GM19467 (cell line): ENCODE measurements around the gene COL26A1.
"Not testable (repeated sequence)": the region's sequence is repeated elsewhere in the genome, so short reads cannot be mapped to it uniquely, and the experiment has no call there.

Experiments
- ATAC-seq: cut with Tn5 transposase; IDR thresholded peaks from one replicate; pipeline ENCODE4 v1.9.1; 2021; ENCODE audit warnings: mild to moderate bottlenecking, moderate library complexity; ENCODE audit not compliant: unreplicated experiment

COL26A1 gene

GRCh38 chr7:101362334-101363195, at the start of gene COL26A1:
Gene COL26A1 (plus strand): TSS chr7:101362875. CDS start chr7:101363033, 158 bp downstream.
- no peak for ATAC-seq

- no peak for ATAC-seq
These were observed 47.3 kb upstream of the COL26A1 start for GRCh38 chr7:101315336-101315735.

- ATAC-seq: no peak
These were observed 43.3 kb upstream of the COL26A1 start for GRCh38 chr7:101319401-101319800.

GRCh38 chr7:101321491-101322401, 40.9 kb upstream of the COL26A1 start, which contains the start of gene IFT22:
Gene IFT22 (minus strand): TSS chr7:101321812. CDS start chr7:101321709, 103 bp downstream.
- ATAC-seq: peak; percentile 97

- ATAC-seq: no peak
These were observed 34.5 kb upstream of the COL26A1 start for GRCh38 chr7:101328159-101328558.

GRCh38 chr7:101330011-101330484, 32.6 kb upstream of the COL26A1 start:
- no peak for ATAC-seq

GRCh38 chr7:101332026-101332425, 30.6 kb upstream of the COL26A1 start:
- no peak for ATAC-seq

- ATAC-seq: no peak
These were observed 28.8 kb upstream of the COL26A1 start for GRCh38 chr7:101333912-101334311.

- no peak for ATAC-seq
These were observed 22.3 kb upstream of the COL26A1 start for GRCh38 chr7:101340379-101340778.

GRCh38 chr7:101342892-101343291, 19.8 kb upstream of the COL26A1 start:
- no peak for ATAC-seq

GRCh38 chr7:101347477-101347876, 15.2 kb upstream of the COL26A1 start:
- no peak for ATAC-seq

- not testable (repeated sequence) for ATAC-seq
These were observed 14.1 kb upstream of the COL26A1 start for GRCh38 chr7:101348456-101349067.

GRCh38 chr7:101349300-101349699, 13.4 kb upstream of the COL26A1 start:
- ATAC-seq: not testable (repeated sequence)

- ATAC-seq: no peak
These were observed 9.8 kb upstream of the COL26A1 start for GRCh38 chr7:101352920-101353308.

GRCh38 chr7:101357433-101357832, 5.2 kb upstream of the COL26A1 start:
- no peak for ATAC-seq

GRCh38 chr7:101363196-101363733, 590 bp downstream of the COL26A1 start:
- no peak for ATAC-seq

- no peak for ATAC-seq
These were observed 1.2 kb downstream of the COL26A1 start for GRCh38 chr7:101363734-101364374.

- ATAC-seq: no peak
These were observed 3.3 kb downstream of the COL26A1 start for GRCh38 chr7:101365956-101366355.

GRCh38 chr7:101367676-101368075, 5.0 kb downstream of the COL26A1 start:
- no peak for ATAC-seq
